B cell (primary cell): ENCODE measurements around the gene CHMP6. TPM values are rescaled to one million over a fixed set of nuclear protein-coding genes. Genes with fewer than 3 reads are reported as not detected.
A peak's percentile ranks its signal among the peaks of the same experiment; 100 is the strongest.

ENCODE experiments used
- ATAC-seq: fragments of 200-7000 bp; cut with Tn5 transposase; one replicate; pipeline ENCODE4 v1.10.0; 2021; ENCODE audit warnings: low read depth, mild to moderate bottlenecking, moderate number of reproducible peaks, moderate library complexity
- CTCF ChIA-PET: fragments of 350-600 bp; sonication (Branson Sonifier 250); formaldehyde crosslinking; loops from one replicate; lab custom pipeline; 2021; ENCODE audit warnings: antibody characterized with exemption, inconsistent platforms; lab: Charles Lee
- POLR2A ChIA-PET: fragments of 350-600 bp; sonication (Branson Sonifier 250); formaldehyde crosslinking; loops from one replicate; lab custom pipeline; 2021; ENCODE audit warnings: antibody characterized with exemption; lab: Charles Lee
- DNase-seq: peaks from one replicate; pipeline ENCODE4 v3.0.0; 2013
- H2AFZ ChIP-seq: 2 replicates; pipeline ENCODE4 v1.6.1; 2012; ENCODE audit warnings: mild to moderate bottlenecking, low read depth, low read length; ENCODE audit not compliant: insufficient read depth, poor library complexity, severe bottlenecking
- H3K27ac ChIP-seq, 2 donors: 1 replicate in 1 of 2; 2 replicates in 1 of 2; pipeline ENCODE4 v1.5.1; 2012 to 2013; ENCODE audit warnings: low read length in 2 of 2, mild to moderate bottlenecking in 2 of 2, moderate library complexity in 1 of 2
- H3K27me3 ChIP-seq, 4 experiments: fragments of 200-600 bp in 1 of 4; sonication (generic) in 1 of 4; replicated peaks in 1 of 4; 1 replicate in 2 of 4; 2 replicates in 2 of 4; pipeline versions ENCODE4 v1.6.1 to v1.7.0; 2013 to 2016; ENCODE audit warnings: low read length in 3 of 4, mild to moderate bottlenecking in 2 of 4, mixed read lengths in 1 of 4, moderate library complexity in 1 of 4; ENCODE audit not compliant: insufficient read depth in 4 of 4, control insufficient read depth in 3 of 4; ENCODE audit errors: control extremely low read depth in 1 of 4
- H3K36me3 ChIP-seq, 2 experiments: replicated peaks in 1 of 2; 1 replicate in 1 of 2; 2 replicates in 1 of 2; pipeline versions ENCODE4 v1.6.1 to v1.7.1; 2013; ENCODE audit warnings: low read length in 1 of 2; ENCODE audit not compliant: insufficient read depth in 2 of 2, control insufficient read depth in 1 of 2; ENCODE audit errors: control extremely low read depth in 1 of 2, extremely low read depth in 1 of 2
- H3K4me1 ChIP-seq, 2 donors: fragments of 200-600 bp in 1 of 2; sonication (generic) in 1 of 2; 1 replicate in 1 of 2; 2 replicates in 1 of 2; pipeline versions ENCODE4 v1.5.1 to v1.6.1; 2013 to 2017; ENCODE audit warnings: low read length in 2 of 2; ENCODE audit not compliant: control insufficient read depth in 2 of 2, insufficient read depth in 2 of 2
- H3K4me2 ChIP-seq: replicated peaks from 2 replicates; pipeline ENCODE3; 2012; ENCODE audit warnings: mild to moderate bottlenecking, low read depth, low read length; ENCODE audit not compliant: poor library complexity, severe bottlenecking
- H3K4me3 ChIP-seq, 5 experiments: fragments of 200-600 bp in 1 of 5; sonication (generic) in 1 of 5; 1 replicate in 3 of 5; 2 replicates in 2 of 5; pipeline versions ENCODE4 v1.5.1 to v1.7.0; 2011 to 2016; ENCODE audit warnings: low read length in 4 of 5, mild to moderate bottlenecking in 4 of 5, low read depth in 2 of 5, control low read depth in 1 of 5, moderate library complexity in 1 of 5; ENCODE audit not compliant: insufficient read depth in 1 of 5; ENCODE audit errors: control extremely low read depth in 1 of 5, extremely low read depth in 1 of 5
- H3K79me2 ChIP-seq: fragments of 200-600 bp; sonication (generic); one replicate; pipeline ENCODE4 v1.6.0; 2016; ENCODE audit warnings: low read length; ENCODE audit not compliant: control insufficient read depth, insufficient read depth
- H3K9ac ChIP-seq: fragments of 200-600 bp; sonication (generic); 2 replicates; pipeline ENCODE4 v1.6.1; 2017; ENCODE audit warnings: mild to moderate bottlenecking, low read length, moderate library complexity
- H3K9me3 ChIP-seq, 3 donors: one replicate each; pipeline versions ENCODE4 v1.6.1 to v1.7.1; 2013; ENCODE audit warnings: low read length in 2 of 3; ENCODE audit not compliant: control insufficient read depth in 2 of 3, insufficient read depth in 1 of 3; ENCODE audit errors: control extremely low read depth in 1 of 3
- H4K20me1 ChIP-seq: 2 replicates; pipeline ENCODE4 v1.6.0; 2012; ENCODE audit warnings: mild to moderate bottlenecking, low read length; ENCODE audit not compliant: insufficient read depth, control insufficient read depth, poor library complexity, severe bottlenecking
- H3K27ac Mint-ChIP-seq: one replicate; pipeline ENCODE4 v1.8.0; 2021; ENCODE audit warnings: mixed read lengths
- H3K27me3 Mint-ChIP-seq: one replicate; pipeline ENCODE4 v1.8.0; 2021; ENCODE audit warnings: mixed read lengths
- H3K4me1 Mint-ChIP-seq: one replicate; pipeline ENCODE4 v1.8.0; 2021; ENCODE audit warnings: mixed read lengths
- H3K4me3 Mint-ChIP-seq: one replicate; pipeline ENCODE4 v1.8.0; 2021; ENCODE audit warnings: mixed read lengths
- H3K9me3 Mint-ChIP-seq: one replicate; pipeline ENCODE4 v1.8.0; 2022; ENCODE audit warnings: mixed read lengths; ENCODE audit not compliant: insufficient read depth
- EZH2 ChIP-seq: IDR thresholded peaks from 2 replicates; pipeline ENCODE4 v1.6.1; 2012; ENCODE audit warnings: borderline replicate concordance, low read depth, mild to moderate bottlenecking, moderate library complexity, low read length; ENCODE audit not compliant: insufficient read depth, poor library complexity, severe bottlenecking
- WGBS: methylation state at CpG from one replicate; pipeline ENCODE4 v1.1.5; 2013; ENCODE audit warnings: missing lambda C conversion rate; ENCODE audit not compliant: insufficient coverage; 5-methylcytosine and 5-hydroxymethylcytosine counted together
- intact Hi-C: fragments of 100-400 bp; cut with micrococcal nuclease; formaldehyde crosslinking; loops from one replicate; pipeline ENCODE4 v1.10.0; 2022
- polyA plus RNA-seq: library from polyadenylated mRNA; depleted of rRNA; stranded (reverse); fragments of >200 nt; gene quantifications from 2 replicates; pipeline ENCODE4 v1.2.3, GENCODE V29; 2012
- total RNA-seq, 2 donors: library from RNA; stranded (reverse); fragments of 120-200 nt in 1 of 2; gene quantifications; 1 replicate in 1 of 2; 2 replicates in 1 of 2; pipeline versions ENCODE4 v1.2.3 to v1.2.4, GENCODE V29; 2013 to 2022
- TF ChIP-seq, protein P1 (sequence below): fragments of 200-600 bp; IDR thresholded peaks from one replicate; pipeline ENCODE4 v1.8.0; 2022; ENCODE audit warnings: antibody characterized with exemption, mild to moderate bottlenecking

Gene CHMP6
- total and polyA plus RNA-seq, 2 donors (not counting 1 experiment from before 2014, with no cell fraction given), result 21.2 to 46.2 TPM

DNA sequence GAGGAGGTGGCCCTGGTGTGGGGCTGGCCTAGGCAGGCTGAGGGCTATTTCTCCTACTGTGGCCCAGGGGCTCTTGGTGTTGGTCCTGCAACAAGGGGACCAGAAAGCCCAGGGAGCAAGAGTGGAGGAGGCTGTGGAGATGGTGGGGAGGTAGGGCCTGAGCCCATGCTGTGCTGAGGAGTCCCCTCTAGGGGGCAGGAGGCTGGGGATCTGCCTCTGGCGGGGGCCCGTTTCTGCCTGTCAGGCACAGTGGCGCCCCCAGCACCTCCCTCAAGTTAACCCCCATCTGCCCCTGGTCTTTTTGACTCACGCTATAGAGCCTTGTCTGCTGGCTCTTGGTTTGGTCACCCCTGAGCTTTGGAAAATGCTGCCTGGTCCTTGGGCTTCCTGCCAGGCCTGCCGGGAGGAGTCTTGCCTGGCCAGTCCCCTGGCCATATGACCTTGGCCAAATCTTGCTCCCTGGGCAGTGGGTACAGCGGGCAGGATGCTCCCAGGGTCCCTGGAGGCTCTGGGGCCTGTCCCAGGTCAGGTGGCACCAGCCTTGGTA lies 49.2 kb downstream of the CHMP6 start:
- no peak for TF ChIP-seq EZH2
- TF ChIP-seq, protein P1, sequence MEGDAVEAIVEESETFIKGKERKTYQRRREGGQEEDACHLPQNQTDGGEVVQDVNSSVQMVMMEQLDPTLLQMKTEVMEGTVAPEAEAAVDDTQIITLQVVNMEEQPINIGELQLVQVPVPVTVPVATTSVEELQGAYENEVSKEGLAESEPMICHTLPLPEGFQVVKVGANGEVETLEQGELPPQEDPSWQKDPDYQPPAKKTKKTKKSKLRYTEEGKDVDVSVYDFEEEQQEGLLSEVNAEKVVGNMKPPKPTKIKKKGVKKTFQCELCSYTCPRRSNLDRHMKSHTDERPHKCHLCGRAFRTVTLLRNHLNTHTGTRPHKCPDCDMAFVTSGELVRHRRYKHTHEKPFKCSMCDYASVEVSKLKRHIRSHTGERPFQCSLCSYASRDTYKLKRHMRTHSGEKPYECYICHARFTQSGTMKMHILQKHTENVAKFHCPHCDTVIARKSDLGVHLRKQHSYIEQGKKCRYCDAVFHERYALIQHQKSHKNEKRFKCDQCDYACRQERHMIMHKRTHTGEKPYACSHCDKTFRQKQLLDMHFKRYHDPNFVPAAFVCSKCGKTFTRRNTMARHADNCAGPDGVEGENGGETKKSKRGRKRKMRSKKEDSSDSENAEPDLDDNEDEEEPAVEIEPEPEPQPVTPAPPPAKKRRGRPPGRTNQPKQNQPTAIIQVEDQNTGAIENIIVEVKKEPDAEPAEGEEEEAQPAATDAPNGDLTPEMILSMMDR, result peak; percentile 14
- no peak overlapping the region for H2AFZ ChIP-seq
- Mint-ChIP-seq H3K4me1 (peaks cover 1% of the 10 kb centered on the region), H3K4me3 (no peak overlapping the region), H3K27ac (no peak overlapping the region), H3K27me3 (peaks cover 28% of the 10 kb centered on the region), H3K9me3 (no peaks in the 10 kb centered on the region)
- no peak for ATAC-seq
- no peaks in the 10 kb centered on the region for H3K79me2 ChIP-seq
- H3K9ac ChIP-seq, result no peak overlapping the region
- H3K27ac ChIP-seq, result no peak overlapping the region
- H4K20me1 ChIP-seq, result no peaks in the 10 kb centered on the region
- no peak overlapping the region for H3K4me2 ChIP-seq
- WGBS, result 47% methylated on average over 6 of the region's 6 CpGs
- POLR2A ChIA-PET, result no interaction called here
- peaks cover under 1 to 3% of the 10 kb centered on the region in 2 donors for H3K4me1 ChIP-seq
- DNase-seq, result no peak
- no peaks in the 10 kb centered on the region for H3K36me3 ChIP-seq
- H3K27me3 ChIP-seq, result peaks cover 0 to 32% (median 8%) of the 10 kb centered on the region in 4 experiments
- no peak overlapping the region for H3K4me3 ChIP-seq
- peaks cover 0 to 2% (median 0%) of the 10 kb centered on the region in 3 donors for H3K9me3 ChIP-seq
- CTCF ChIA-PET, result interaction anchor here (0.6 to 1.6 kb wide), 3 partner anchors 9 to 802 kb away, joined by 3 read pairs; no protein-coding TSS in a partner anchor
- intact Hi-C loops, result no loop called here

DNA sequence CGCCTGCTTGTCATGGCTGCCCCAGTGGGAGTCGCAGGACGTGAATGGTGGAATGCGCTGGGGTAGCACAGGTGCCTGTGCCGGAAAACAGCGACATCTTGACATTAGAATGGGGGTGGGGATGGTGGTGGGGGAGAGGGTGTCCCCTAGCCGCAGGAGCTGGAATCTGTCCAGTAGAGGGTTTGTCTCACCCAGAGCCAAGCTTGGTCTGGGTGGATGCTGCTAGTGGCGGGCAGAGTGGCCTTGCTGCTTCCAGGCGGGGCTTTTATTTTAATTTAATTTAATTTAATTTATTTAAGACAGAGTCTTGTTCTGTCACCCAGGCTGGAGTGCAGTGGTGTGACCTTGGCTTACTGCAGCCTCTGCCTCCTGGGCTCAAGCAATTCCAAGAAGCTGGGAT lies 51.0 kb downstream of the CHMP6 start:
- H3K4me3 Mint-ChIP-seq, result no peak overlapping the region
- Histone ChIP-seq H3K27ac (no peak overlapping the region), H3K4me2 (no peak overlapping the region), H3K36me3 (no peaks in the 10 kb centered on the region), H3K27me3 (peaks cover 0 to 23% (median 1%) of the 10 kb centered on the region in 4 experiments), H3K79me2 (no peaks in the 10 kb centered on the region), H3K4me3 (no peak overlapping the region), H3K4me1 (no peaks in the 10 kb centered on the region), H4K20me1 (no peaks in the 10 kb centered on the region), H3K9ac (no peak overlapping the region), H2AFZ (no peak overlapping the region), H3K9me3 (peaks cover 0 to under 1% (median 0%) of the 10 kb centered on the region in 3 donors)
- DNase-seq (no peak), ATAC-seq (no peak)
- H3K4me1 Mint-ChIP-seq, result no peaks in the 10 kb centered on the region
- no peak overlapping the region for H3K27ac Mint-ChIP-seq
- 98% methylated on average over 7 of the region's 9 CpGs for WGBS
- intact Hi-C loops, result no loop called here
- CTCF ChIA-PET, result no interaction called here
- peaks cover 22% of the 10 kb centered on the region for H3K27me3 Mint-ChIP-seq
- no peak for TF ChIP-seq EZH2
- TF ChIP-seq, protein P1, result no peak
- POLR2A ChIA-PET, result no interaction called here
- no peaks in the 10 kb centered on the region for H3K9me3 Mint-ChIP-seq
